ENCODE measurements around the gene LRP11.
"Not testable (repeated sequence)": the region's sequence is repeated elsewhere in the genome, so short reads cannot be mapped to it uniquely, and the experiment has no call there.

The LRP11 gene

GRCh38 chr6:149897855-149898744, 33.9 kb upstream of the LRP11 start, which contains the start of gene RAET1E:
TSS of gene RAET1E (minus strand) at chr6:149898113. CDS start at chr6:149890901, 7,212 bp downstream.
- DNase-seq (ENCODE audit: low read depth in 2 of 2): no peak

GRCh38 chr6:149897015-149897697, 33.0 kb upstream of the LRP11 start:
- DNase-seq (ENCODE audit: low read depth in 2 of 2): no peak

- no peak for DNase-seq (ENCODE audit: low read depth in 2 of 2)
Measured at GRCh38 chr6:149896491-149896890, 32.3 kb upstream of the LRP11 start.

GRCh38 chr6:149895833-149896271, 31.7 kb upstream of the LRP11 start:
- no peak for DNase-seq (ENCODE audit: low read depth in 2 of 2)

GRCh38 chr6:149895048-149895590, 31.0 kb upstream of the LRP11 start:
- no peak for DNase-seq (ENCODE audit: low read depth in 2 of 2)

- DNase-seq (ENCODE audit: low read depth in 2 of 2): not testable (repeated sequence)
Measured at GRCh38 chr6:149891864-149892263, 27.7 kb upstream of the LRP11 start.

- no peak for DNase-seq (ENCODE audit: low read depth in 2 of 2)
Measured at GRCh38 chr6:149891259-149891658, 27.1 kb upstream of the LRP11 start.

GRCh38 chr6:149890629-149891045, 26.5 kb upstream of the LRP11 start:
- DNase-seq (ENCODE audit: low read depth in 2 of 2): no peak

- DNase-seq (ENCODE audit: low read depth in 2 of 2): no peak
Measured at GRCh38 chr6:149889326-149889725, 25.2 kb upstream of the LRP11 start.

GRCh38 chr6:149888659-149889058, 24.5 kb upstream of the LRP11 start:
- no peak for DNase-seq (ENCODE audit: low read depth in 2 of 2)

- no peak for DNase-seq (ENCODE audit: low read depth in 2 of 2)
Measured at GRCh38 chr6:149888093-149888492, 23.9 kb upstream of the LRP11 start.

- no peak for DNase-seq (ENCODE audit: low read depth in 2 of 2)
Measured at GRCh38 chr6:149887343-149887742, 23.2 kb upstream of the LRP11 start.

- DNase-seq (ENCODE audit: low read depth in 2 of 2): no peak
Measured at GRCh38 chr6:149885888-149886287, 21.7 kb upstream of the LRP11 start.

GRCh38 chr6:149884617-149885016, 20.5 kb upstream of the LRP11 start:
- DNase-seq (ENCODE audit: low read depth in 2 of 2): no peak

- DNase-seq (ENCODE audit: low read depth in 2 of 2): no peak
Measured at GRCh38 chr6:149884215-149884614, 20.1 kb upstream of the LRP11 start.

- no peak for DNase-seq (ENCODE audit: low read depth in 2 of 2)
Measured at GRCh38 chr6:149881860-149882259, 17.7 kb upstream of the LRP11 start.

- DNase-seq (ENCODE audit: low read depth in 2 of 2): no peak
Measured at GRCh38 chr6:149881066-149881766, 17.1 kb upstream of the LRP11 start.

- no peak for DNase-seq (ENCODE audit: low read depth in 2 of 2)
Measured at GRCh38 chr6:149877659-149878058, 13.5 kb upstream of the LRP11 start.

GRCh38 chr6:149876241-149876933, 12.2 kb upstream of the LRP11 start:
- DNase-seq (ENCODE audit: low read depth in 2 of 2): no peak

GRCh38 chr6:149872233-149872632, 8.1 kb upstream of the LRP11 start:
- DNase-seq (ENCODE audit: low read depth in 2 of 2): no peak

GRCh38 chr6:149871182-149871581, 7.0 kb upstream of the LRP11 start:
- no peak for DNase-seq (ENCODE audit: low read depth in 2 of 2)
